Neuronal stem cell (in vitro differentiated cells): Measurements from ENCODE around the gene RELA.

Source experiments
- DNase-seq: peaks from one replicate; pipeline ENCODE4 v3.0.0-alpha.2; 2013; ENCODE audit warnings: low spot score
- H2AFZ ChIP-seq: one replicate; pipeline ENCODE4 v1.6.1; 2013; ENCODE audit warnings: mild to moderate bottlenecking, low read length, inconsistent platforms
- H2AK5ac ChIP-seq: 2 replicates; pipeline ENCODE4 v1.6.1; 2013; ENCODE audit warnings: low read depth, mild to moderate bottlenecking, inconsistent platforms, low read length, moderate library complexity, mixed read lengths
- H2BK120ac ChIP-seq: 2 replicates; pipeline ENCODE4 v1.6.1; 2013; ENCODE audit warnings: low read depth, mild to moderate bottlenecking, inconsistent platforms, low read length, moderate library complexity, mixed read lengths
- H2BK12ac ChIP-seq: one replicate; pipeline ENCODE4 v1.6.1; 2013; ENCODE audit warnings: low read length, inconsistent platforms
- H2BK15ac ChIP-seq: 2 replicates; pipeline ENCODE4 v1.6.1; 2013; ENCODE audit warnings: mild to moderate bottlenecking, low read length, inconsistent platforms, mixed read lengths
- H2BK5ac ChIP-seq: one replicate; pipeline ENCODE4 v1.6.1; 2013; ENCODE audit warnings: inconsistent platforms, mild to moderate bottlenecking, low read length, moderate library complexity
- H3K14ac ChIP-seq: one replicate; pipeline ENCODE4 v1.6.1; 2013; ENCODE audit warnings: low read length, inconsistent platforms
- H3K18ac ChIP-seq: 2 replicates; pipeline ENCODE4 v1.6.1; 2013; ENCODE audit warnings: low read length, inconsistent platforms
- H3K23ac ChIP-seq: 2 replicates; pipeline ENCODE4 v1.6.1; 2013; ENCODE audit warnings: low read depth, mild to moderate bottlenecking, mixed read lengths, low read length, inconsistent platforms; ENCODE audit not compliant: poor library complexity
- H3K27ac ChIP-seq: replicated peaks from 3 replicates; pipeline ENCODE4 v1.5.1; 2013; ENCODE audit warnings: low read length, inconsistent platforms
- H3K27me3 ChIP-seq, 3 experiments: 2 replicates each; pipeline ENCODE4 v1.6.1; 2013; ENCODE audit warnings: low read length in 3 of 3, mild to moderate bottlenecking in 2 of 3, inconsistent platforms in 1 of 3, low read depth in 1 of 3, mixed read lengths in 1 of 3, moderate library complexity in 1 of 3; ENCODE audit not compliant: control insufficient read depth in 3 of 3, insufficient read depth in 3 of 3
- H3K36me3 ChIP-seq, 2 donors: replicated peaks in 1 of 2; 2 replicates each; pipeline ENCODE4 v1.6.1; 2013; ENCODE audit warnings: low read length in 2 of 2; ENCODE audit not compliant: control insufficient read depth in 2 of 2, insufficient read depth in 2 of 2
- H3K4ac ChIP-seq: 2 replicates; pipeline ENCODE4 v1.6.1; 2013; ENCODE audit warnings: inconsistent platforms, mild to moderate bottlenecking, low read length, moderate library complexity
- H3K4me1 ChIP-seq, 2 donors: 1 replicate in 1 of 2; 2 replicates in 1 of 2; pipeline ENCODE4 v1.6.1; 2013; ENCODE audit warnings: low read length in 2 of 2, low read depth in 1 of 2; ENCODE audit not compliant: control insufficient read depth in 2 of 2, insufficient read depth in 1 of 2
- H3K4me2 ChIP-seq: one replicate; pipeline ENCODE4 v1.6.1; 2013; ENCODE audit warnings: mild to moderate bottlenecking, low read length, inconsistent platforms; ENCODE audit not compliant: insufficient read depth, poor library complexity, severe bottlenecking
- H3K4me3 ChIP-seq, 2 donors: 2 replicates each; pipeline ENCODE4 v1.5.1; 2013; ENCODE audit warnings: low read length in 2 of 2, mild to moderate bottlenecking in 2 of 2, inconsistent platforms in 1 of 2, moderate library complexity in 1 of 2
- H3K79me1 ChIP-seq: one replicate; pipeline ENCODE4 v1.6.1; 2013; ENCODE audit warnings: low read depth, mild to moderate bottlenecking, inconsistent platforms, low read length, moderate library complexity
- H3K9ac ChIP-seq: one replicate; pipeline ENCODE4 v1.6.1; 2013; ENCODE audit warnings: mild to moderate bottlenecking, low read depth, low read length, inconsistent platforms; ENCODE audit not compliant: poor library complexity
- H3K9me3 ChIP-seq, 2 donors: replicated peaks in 1 of 2; 2 replicates each; pipeline versions ENCODE3 to v1.6.1; 2013; ENCODE audit warnings: low read length in 2 of 2, mild to moderate bottlenecking in 2 of 2, inconsistent platforms in 1 of 2, low read depth in 1 of 2, mixed read lengths in 1 of 2, moderate library complexity in 1 of 2; ENCODE audit not compliant: control insufficient read depth in 2 of 2, insufficient read depth in 1 of 2
- H4K8ac ChIP-seq: one replicate; pipeline ENCODE4 v1.6.1; 2013; ENCODE audit warnings: low read depth, mild to moderate bottlenecking, inconsistent platforms, low read length, moderate library complexity
- H4K91ac ChIP-seq: one replicate; pipeline ENCODE4 v1.6.1; 2013; ENCODE audit warnings: low read length, low read depth, mild to moderate bottlenecking, inconsistent platforms; ENCODE audit not compliant: poor library complexity
- WGBS, 2 donors: extraction: QIAGEN DNeasy Blood & Tissue Kit; methylation state at CpG; one replicate each; pipeline ENCODE4 v1.1.7; 2013; ENCODE audit warnings: missing lambda C conversion rate in 2 of 2, mixed read lengths in 1 of 2; ENCODE audit not compliant: insufficient read length in 2 of 2, insufficient replicate concordance in 1 of 2; ENCODE audit errors: extremely low coverage in 2 of 2; 5-methylcytosine and 5-hydroxymethylcytosine counted together

The RELA gene

DNA sequence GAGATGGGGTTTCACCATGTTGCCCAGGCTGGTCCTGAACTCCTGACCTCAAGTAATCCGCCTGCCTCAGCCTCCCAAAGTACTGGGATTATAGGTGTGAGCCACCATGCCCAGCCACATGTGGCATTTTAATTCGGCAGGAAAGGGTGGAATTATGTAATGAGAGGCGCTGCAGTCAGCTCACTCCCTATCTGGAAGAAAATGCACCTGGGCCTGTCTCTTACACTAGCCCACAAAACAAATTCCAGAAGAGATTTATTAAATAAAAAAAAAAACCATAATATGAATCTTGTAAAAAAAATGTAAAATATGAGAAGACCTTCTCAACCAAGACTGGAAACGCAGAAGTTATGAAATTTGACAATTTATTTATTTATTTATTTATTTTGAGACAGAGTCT lies 41.1 kb upstream of the RELA start:
- no peaks in the 10 kb centered on the region for H3K36me3 ChIP-seq
- peaks cover 0 to 16% (median 2%) of the 10 kb centered on the region in 3 experiments for H3K27me3 ChIP-seq
- H3K14ac ChIP-seq = no peak overlapping the region
- no peak overlapping the region for H3K9ac ChIP-seq
- no peak overlapping the region for H3K4ac ChIP-seq
- no peak overlapping the region for H4K91ac ChIP-seq
- no peak overlapping the region for H2AFZ ChIP-seq
- H3K4me3 ChIP-seq = no peak overlapping the region
- no peak overlapping the region for H2AK5ac ChIP-seq
- no peak overlapping the region for H4K8ac ChIP-seq
- H3K23ac ChIP-seq = no peak overlapping the region
- no peak overlapping the region for H3K4me2 ChIP-seq
- whole genome bisulfite sequencing, 2 donors = no CpG with 5 or more reads among the region's 4 CpGs
- no peak overlapping the region for H3K27ac ChIP-seq
- H3K79me1 ChIP-seq = no peaks in the 10 kb centered on the region
- no peak overlapping the region for H2BK120ac ChIP-seq
- no peak overlapping the region for H2BK5ac ChIP-seq
- H2BK15ac ChIP-seq = no peak overlapping the region
- H3K18ac ChIP-seq = no peak overlapping the region
- no peaks in the 10 kb centered on the region for H3K4me1 ChIP-seq
- H3K9me3 ChIP-seq = peaks cover 8 to 9% of the 10 kb centered on the region in 2 donors
- no peak for DNase-seq
- no peak overlapping the region for H2BK12ac ChIP-seq

DNA sequence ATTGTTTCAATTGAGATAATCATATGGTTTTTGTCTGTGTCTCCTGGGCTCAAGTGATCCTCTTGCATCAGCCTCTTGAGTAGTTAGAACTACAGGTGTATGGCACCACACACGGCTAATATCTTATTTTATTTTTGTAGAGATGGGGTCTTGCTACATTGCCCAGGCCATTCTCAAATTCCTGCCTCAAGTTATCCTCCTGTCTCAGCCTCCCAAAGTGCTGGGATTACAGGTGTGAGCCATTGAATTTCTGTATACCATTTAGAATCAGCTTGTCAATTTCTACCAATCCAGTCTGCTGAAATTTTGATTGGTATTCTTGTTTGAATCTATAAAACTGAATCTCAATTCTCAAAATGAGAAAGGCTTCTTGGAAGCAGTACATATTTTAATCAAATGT lies 39.0 kb upstream of the RELA start:
- Histone ChIP-seq H4K8ac (no peak overlapping the region), H2BK15ac (no peak overlapping the region), H2BK5ac (no peak overlapping the region), H3K9me3 (peaks cover 6 to 9% of the 10 kb centered on the region in 2 donors), H3K4me3 (no peak overlapping the region), H2AK5ac (no peak overlapping the region), H3K27ac (no peak overlapping the region), H2BK12ac (no peak overlapping the region), H3K4me2 (no peak overlapping the region), H3K36me3 (no peaks in the 10 kb centered on the region), H3K23ac (no peak overlapping the region), H3K9ac (no peak overlapping the region), H3K18ac (no peak overlapping the region), H3K14ac (no peak overlapping the region), H3K4ac (no peak overlapping the region), H3K4me1 (no peaks in the 10 kb centered on the region), H2BK120ac (no peak overlapping the region), H4K91ac (no peak overlapping the region), H3K79me1 (no peaks in the 10 kb centered on the region), H2AFZ (no peak overlapping the region), H3K27me3 (peaks cover 0 to 16% (median 0%) of the 10 kb centered on the region in 3 experiments)
- no peak for DNase-seq
- WGBS, 2 donors = no CpG with 5 or more reads among the region's 1 CpG

DNA sequence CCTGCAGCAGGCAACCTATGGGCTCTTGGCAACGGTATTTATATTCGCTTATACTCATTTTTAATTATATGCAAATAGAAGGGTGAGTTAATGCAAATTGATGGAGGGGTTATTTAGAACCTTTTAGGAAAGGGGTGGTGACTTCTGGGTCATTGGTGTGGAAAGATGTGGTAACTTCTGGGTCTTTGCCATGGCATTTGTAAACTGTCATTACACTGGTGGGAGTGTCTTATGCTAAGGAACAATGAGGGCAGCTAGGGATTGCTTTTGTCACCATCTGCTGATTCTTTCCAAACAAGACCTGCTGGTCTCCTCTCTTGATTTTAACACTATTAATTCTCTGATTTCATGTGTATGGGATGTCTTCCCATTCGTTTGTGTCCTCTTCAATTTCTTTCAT lies 37.7 kb upstream of the RELA start:
- H3K4me3 ChIP-seq = no peak overlapping the region
- peaks cover 0 to 16% (median 0%) of the 10 kb centered on the region in 3 experiments for H3K27me3 ChIP-seq
- no peak overlapping the region for H3K18ac ChIP-seq
- no peak overlapping the region for H3K27ac ChIP-seq
- no peak overlapping the region for H3K4ac ChIP-seq
- WGBS, 2 donors = no CpG with 5 or more reads among the region's 3 CpGs
- H2AFZ ChIP-seq = no peak overlapping the region
- no peak overlapping the region for H2BK120ac ChIP-seq
- no peak overlapping the region for H3K23ac ChIP-seq
- H4K91ac ChIP-seq = no peak overlapping the region
- no peaks in the 10 kb centered on the region for H3K36me3 ChIP-seq
- H3K9ac ChIP-seq = no peak overlapping the region
- no peak overlapping the region for H3K14ac ChIP-seq
- no peak overlapping the region for H4K8ac ChIP-seq
- no peaks in the 10 kb centered on the region for H3K4me1 ChIP-seq
- no peaks in the 10 kb centered on the region for H3K79me1 ChIP-seq
- H3K9me3 ChIP-seq = peaks cover 6 to 9% of the 10 kb centered on the region in 2 donors
- no peak overlapping the region for H2BK5ac ChIP-seq
- no peak overlapping the region for H2BK15ac ChIP-seq
- H2AK5ac ChIP-seq = no peak overlapping the region
- no peak overlapping the region for H2BK12ac ChIP-seq
- DNase-seq = no peak
- H3K4me2 ChIP-seq = no peak overlapping the region

DNA sequence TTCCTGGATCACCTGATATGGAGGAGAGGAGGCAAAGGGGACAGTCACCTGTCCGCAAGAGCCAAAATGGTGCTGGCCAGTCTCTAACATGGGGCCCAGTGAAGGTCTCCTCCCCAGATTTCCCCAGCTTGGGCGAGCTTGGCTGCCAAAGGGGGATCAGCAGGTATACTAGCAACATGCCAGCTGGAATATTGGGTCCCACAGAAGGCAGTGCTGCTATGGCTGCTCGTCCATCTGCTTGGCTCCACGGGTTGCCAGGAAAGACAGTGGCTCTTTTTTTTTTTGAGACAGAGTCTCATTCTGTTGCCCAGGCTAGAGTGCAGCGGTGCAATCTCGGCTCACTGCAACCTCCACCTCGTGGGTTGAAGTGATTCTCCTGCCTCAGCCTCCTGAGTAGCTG lies 36.6 kb upstream of the RELA start:
- H3K18ac ChIP-seq = no peak overlapping the region
- no peak overlapping the region for H3K4ac ChIP-seq
- no peak overlapping the region for H3K9ac ChIP-seq
- no peak overlapping the region for H3K23ac ChIP-seq
- no peak overlapping the region for H2AK5ac ChIP-seq
- H2BK12ac ChIP-seq = no peak overlapping the region
- peaks cover 6 to 9% of the 10 kb centered on the region in 2 donors for H3K9me3 ChIP-seq
- H3K4me1 ChIP-seq = no peaks in the 10 kb centered on the region
- H3K4me3 ChIP-seq = no peak overlapping the region
- H3K36me3 ChIP-seq = no peaks in the 10 kb centered on the region
- H2BK120ac ChIP-seq = no peak overlapping the region
- no peak overlapping the region for H4K8ac ChIP-seq
- no peak overlapping the region for H2BK15ac ChIP-seq
- no peaks in the 10 kb centered on the region for H3K79me1 ChIP-seq
- peaks cover 0 to 12% (median 0%) of the 10 kb centered on the region in 3 experiments for H3K27me3 ChIP-seq
- no peak for DNase-seq
- no peak overlapping the region for H3K27ac ChIP-seq
- H3K4me2 ChIP-seq = no peak overlapping the region
- H4K91ac ChIP-seq = no peak overlapping the region
- no CpG with 5 or more reads among the region's 7 CpGs for WGBS, 2 donors
- no peak overlapping the region for H2BK5ac ChIP-seq
- no peak overlapping the region for H2AFZ ChIP-seq
- no peak overlapping the region for H3K14ac ChIP-seq
